DMS53 (cell line): ENCODE data around the gene SMCO2.
A peak's percentile ranks its signal among the peaks of the same experiment; 100 is the strongest.

ENCODE experiments used
- DNase-seq: peaks from one replicate; lab custom pipeline; 2025; lab: John Stamatoyannopoulos, UW

The SMCO2 gene

GRCh38 chr12:27499377-27499776 lies 52.8 kb downstream of the SMCO2 start:
- DNase-seq = no peak

- no peak for DNase-seq
These were observed 54.0 kb downstream of the SMCO2 start for GRCh38 chr12:27500546-27500945.

- DNase-seq = no peak
These were observed 55.5 kb downstream of the SMCO2 start for GRCh38 chr12:27502021-27502435.

- DNase-seq = no peak
These were observed 58.0 kb downstream of the SMCO2 start for GRCh38 chr12:27504507-27504906.

- no peak for DNase-seq
These were observed 58.6 kb downstream of the SMCO2 start for GRCh38 chr12:27505109-27505508.

GRCh38 chr12:27505761-27506160 lies 59.2 kb downstream of the SMCO2 start:
- no peak for DNase-seq

- DNase-seq = no peak
These were observed 60.2 kb downstream of the SMCO2 start for GRCh38 chr12:27506645-27507189.

- DNase-seq = no peak
These were observed 62.3 kb downstream of the SMCO2 start for GRCh38 chr12:27508736-27509431.

- DNase-seq = no peak
These were observed 64.6 kb downstream of the SMCO2 start for GRCh38 chr12:27511031-27511722.

- no peak for DNase-seq
These were observed 65.1 kb downstream of the SMCO2 start for GRCh38 chr12:27511723-27512045.

- no peak for DNase-seq
These were observed 66.8 kb downstream of the SMCO2 start for GRCh38 chr12:27513155-27513824.

- DNase-seq = no peak
These were observed 69.1 kb downstream of the SMCO2 start for GRCh38 chr12:27515671-27516070.

GRCh38 chr12:27516625-27517024 lies 70.1 kb downstream of the SMCO2 start:
- no peak for DNase-seq

- DNase-seq = no peak
These were observed 71.0 kb downstream of the SMCO2 start for GRCh38 chr12:27517546-27517945.

GRCh38 chr12:27517961-27518665 lies 71.6 kb downstream of the SMCO2 start:
- no peak for DNase-seq

GRCh38 chr12:27521066-27521465 lies 74.5 kb downstream of the SMCO2 start:
- DNase-seq = peak; percentile 67

- DNase-seq = no peak
These were observed 75.4 kb downstream of the SMCO2 start for GRCh38 chr12:27521981-27522380.

- no peak for DNase-seq
These were observed 76.7 kb downstream of the SMCO2 start for GRCh38 chr12:27523305-27523641.

- DNase-seq = peak; percentile 100
These were observed 77.3 kb downstream of the SMCO2 start, which contains the start of gene PPFIBP1 for GRCh38 chr12:27523642-27524493. TSS of gene PPFIBP1 (plus strand) at chr12:27524206. CDS start at chr12:27633397, 109,191 bp downstream.

GRCh38 chr12:27524494-27524835 lies 77.9 kb downstream of the SMCO2 start:
- DNase-seq = no peak
